ENCODE results near the gene ITGAD. TPM values are rescaled to one million over a fixed set of nuclear protein-coding genes. Genes with fewer than 3 reads are reported as not detected.
A peak's percentile ranks its signal among the peaks of the same experiment; 100 is the strongest.

The ITGAD gene
- polyA plus RNA-seq, 3 donors = 0.04 TPM; not detected in 2

DNA sequence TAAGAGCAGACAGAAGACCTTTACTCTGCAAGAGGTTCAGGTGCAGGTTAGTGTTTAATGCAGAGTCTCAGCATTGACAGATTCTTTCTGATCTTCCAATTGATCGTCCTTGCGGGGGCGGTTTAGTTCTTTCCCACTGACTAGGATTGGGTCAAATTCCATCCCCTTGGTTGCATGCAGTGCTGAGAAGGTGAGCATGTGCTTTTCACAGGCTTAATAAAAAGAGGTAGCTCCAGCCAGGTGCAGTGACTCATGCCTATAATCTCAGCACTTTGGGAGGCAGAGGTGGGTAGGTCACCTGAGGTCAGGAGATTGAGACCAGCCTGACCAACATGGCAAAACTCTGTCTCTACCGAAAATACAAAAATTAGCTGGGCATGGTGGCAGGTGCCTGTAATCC lies 7.5 kb upstream of the ITGAD start:
- H3K27me3 Mint-ChIP-seq (ENCODE audit: low read depth in 3 of 3) = peaks cover 3 to 6% (median 3%) of the 10 kb centered on the region in 3 donors
- Histone ChIP-seq H3K27ac (ENCODE audit: low read depth in 1 of 2, low read length in 2 of 2) (no peak overlapping the region), H3K4me3 (replicated peaks in 1 of 3; ENCODE audit: low read depth in 2 of 3, low read length in 3 of 3) (no peak overlapping the region), H3K9me3 (replicated peaks in 1 of 2; ENCODE audit: control insufficient read depth in 1 of 2, insufficient read depth in 1 of 2, low read length in 2 of 2) (no peaks in the 10 kb centered on the region), H3K4me2 (replicated peaks; ENCODE audit: extremely low read depth, low read length, poor library complexity, severe bottlenecking) (no peak overlapping the region), H3K79me2 (ENCODE audit: insufficient read depth, low read length) (no peaks in the 10 kb centered on the region), H2AFZ (ENCODE audit: insufficient read depth, low read depth, low read length, poor library complexity, severe bottlenecking) (no peak overlapping the region), H3K27me3 (ENCODE audit: control insufficient read depth in 2 of 2, insufficient read depth in 2 of 2, low read length in 2 of 2) (no peaks in the 10 kb centered on the region), H4K20me1 (ENCODE audit: insufficient read depth, low read length) (peaks cover 28% of the 10 kb centered on the region), H3K36me3 (replicated peaks in 1 of 2; ENCODE audit: control insufficient read depth in 1 of 2, insufficient read depth in 2 of 2, low read length in 2 of 2) (peaks cover 25 to 26% of the 10 kb centered on the region in 2 donors), H3K9ac (ENCODE audit: insufficient read depth, low read length, poor library complexity, severe bottlenecking) (no peak overlapping the region), H3K4me1 (ENCODE audit: control insufficient read depth in 1 of 2, insufficient read depth in 2 of 2, low read length in 2 of 2) (peaks cover 0 to 6% of the 10 kb centered on the region in 2 donors)
- no peak overlapping the region for H3K4me3 Mint-ChIP-seq
- H3K9me3 Mint-ChIP-seq = peaks cover 0 to 2% (median 0%) of the 10 kb centered on the region in 7 donors
- WGBS (ENCODE audit: insufficient coverage) = 95% methylated on average over 4 of the region's 4 CpGs
- TF ChIP-seq, protein P1, sequence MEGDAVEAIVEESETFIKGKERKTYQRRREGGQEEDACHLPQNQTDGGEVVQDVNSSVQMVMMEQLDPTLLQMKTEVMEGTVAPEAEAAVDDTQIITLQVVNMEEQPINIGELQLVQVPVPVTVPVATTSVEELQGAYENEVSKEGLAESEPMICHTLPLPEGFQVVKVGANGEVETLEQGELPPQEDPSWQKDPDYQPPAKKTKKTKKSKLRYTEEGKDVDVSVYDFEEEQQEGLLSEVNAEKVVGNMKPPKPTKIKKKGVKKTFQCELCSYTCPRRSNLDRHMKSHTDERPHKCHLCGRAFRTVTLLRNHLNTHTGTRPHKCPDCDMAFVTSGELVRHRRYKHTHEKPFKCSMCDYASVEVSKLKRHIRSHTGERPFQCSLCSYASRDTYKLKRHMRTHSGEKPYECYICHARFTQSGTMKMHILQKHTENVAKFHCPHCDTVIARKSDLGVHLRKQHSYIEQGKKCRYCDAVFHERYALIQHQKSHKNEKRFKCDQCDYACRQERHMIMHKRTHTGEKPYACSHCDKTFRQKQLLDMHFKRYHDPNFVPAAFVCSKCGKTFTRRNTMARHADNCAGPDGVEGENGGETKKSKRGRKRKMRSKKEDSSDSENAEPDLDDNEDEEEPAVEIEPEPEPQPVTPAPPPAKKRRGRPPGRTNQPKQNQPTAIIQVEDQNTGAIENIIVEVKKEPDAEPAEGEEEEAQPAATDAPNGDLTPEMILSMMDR (IDR thresholded peaks at IDR 0.05) = no peak
- DNase-seq = no peak
- peaks cover 14% of the 10 kb centered on the region for H3K4me1 Mint-ChIP-seq
- peaks cover 25 to 28% of the 10 kb centered on the region in 2 donors for H3K36me3 Mint-ChIP-seq
- intact Hi-C loops (cut with micrococcal nuclease) = loop anchor here in 1 of 2 donors (10.0 kb wide), 1 partner anchor 59 kb away; the partner anchor contains the start of gene ZNF843
- H3K27ac Mint-ChIP-seq = peak overlapping the region in 1 of 7 donors; percentile 69

DNA sequence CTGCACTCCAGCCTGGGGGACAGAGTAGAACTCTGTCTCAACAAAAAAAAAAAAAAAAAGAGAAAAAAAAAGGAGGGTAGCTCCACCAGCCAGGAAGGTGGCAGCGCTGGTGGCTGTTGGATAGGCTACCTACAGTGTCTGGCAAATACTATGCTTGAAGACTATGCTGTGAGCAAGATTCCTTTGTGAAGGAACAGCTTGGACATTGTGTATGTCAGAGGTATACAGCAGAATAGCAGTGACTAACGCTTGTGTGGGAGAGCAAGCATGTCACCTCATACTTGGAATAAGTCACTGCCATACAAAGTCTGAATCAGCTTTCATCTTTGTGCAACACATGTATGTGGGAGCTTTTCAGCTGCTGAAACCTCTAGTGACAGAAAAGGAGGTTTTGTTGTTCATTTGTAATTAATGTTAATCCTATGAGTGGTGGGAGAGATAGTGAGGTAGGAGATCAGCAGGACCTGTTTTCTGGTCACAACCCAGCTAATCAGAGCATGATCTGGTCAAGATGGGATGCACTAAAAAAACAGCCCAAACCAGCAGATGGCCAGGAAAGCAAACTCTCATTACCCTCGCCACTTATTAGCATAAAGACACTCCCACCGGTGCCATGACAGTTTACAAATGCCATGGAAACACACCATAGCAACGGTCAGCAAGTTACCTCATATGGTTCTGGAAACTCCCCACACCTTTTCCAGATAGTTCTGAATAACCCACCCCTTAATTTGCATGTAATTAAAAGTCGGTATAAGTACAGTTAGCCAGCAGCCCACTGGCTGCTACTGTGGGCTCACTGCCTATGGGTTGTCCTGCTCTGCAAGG lies 6.8 kb upstream of the ITGAD start:
- H3K36me3 Mint-ChIP-seq = peaks cover 18 to 21% of the 10 kb centered on the region in 2 donors
- Histone ChIP-seq H2AFZ (ENCODE audit: insufficient read depth, low read depth, low read length, poor library complexity, severe bottlenecking) (no peak overlapping the region), H4K20me1 (ENCODE audit: insufficient read depth, low read length) (peaks cover 22% of the 10 kb centered on the region), H3K4me1 (ENCODE audit: control insufficient read depth in 1 of 2, insufficient read depth in 2 of 2, low read length in 2 of 2) (peaks cover 0 to 6% of the 10 kb centered on the region in 2 donors), H3K4me2 (replicated peaks; ENCODE audit: extremely low read depth, low read length, poor library complexity, severe bottlenecking) (no peak overlapping the region), H3K9ac (ENCODE audit: insufficient read depth, low read length, poor library complexity, severe bottlenecking) (no peak overlapping the region), H3K36me3 (replicated peaks in 1 of 2; ENCODE audit: control insufficient read depth in 1 of 2, insufficient read depth in 2 of 2, low read length in 2 of 2) (peaks cover 18 to 19% of the 10 kb centered on the region in 2 donors), H3K27me3 (ENCODE audit: control insufficient read depth in 2 of 2, insufficient read depth in 2 of 2, low read length in 2 of 2) (no peaks in the 10 kb centered on the region), H3K9me3 (replicated peaks in 1 of 2; ENCODE audit: control insufficient read depth in 1 of 2, insufficient read depth in 1 of 2, low read length in 2 of 2) (no peaks in the 10 kb centered on the region), H3K27ac (ENCODE audit: low read depth in 1 of 2, low read length in 2 of 2) (peak overlapping the region in 1 of 2 donors; percentile 5), H3K4me3 (replicated peaks in 1 of 3; ENCODE audit: low read depth in 2 of 3, low read length in 3 of 3) (no peak overlapping the region), H3K79me2 (ENCODE audit: insufficient read depth, low read length) (no peaks in the 10 kb centered on the region)
- intact Hi-C loops (cut with micrococcal nuclease) = loop anchor here in 1 of 2 donors (10.0 kb wide), 1 partner anchor 58 kb away; the partner anchor contains the start of gene ZNF843
- H3K27ac Mint-ChIP-seq = peak overlapping the region in 6 of 7 donors; percentile 15 to 80 (median 64)
- H3K4me3 Mint-ChIP-seq = no peak overlapping the region
- WGBS (ENCODE audit: insufficient coverage) = 82% methylated on average over 4 of the region's 6 CpGs
- peak; percentile 67 to 81 (median 80) for DNase-seq
- TF ChIP-seq, protein P1 (IDR thresholded peaks at IDR 0.05) = no peak
- peaks cover 3 to 6% (median 3%) of the 10 kb centered on the region in 3 donors for H3K27me3 Mint-ChIP-seq (ENCODE audit: low read depth in 3 of 3)
- peaks cover 0 to 2% (median 0%) of the 10 kb centered on the region in 7 donors for H3K9me3 Mint-ChIP-seq
- H3K4me1 Mint-ChIP-seq = peaks cover 14% of the 10 kb centered on the region

All from CD14-positive monocyte (primary cell).